Peyer's patch (tissue), 4 donors: Measurements from ENCODE around the gene SLC25A21. TPM values are rescaled to one million over a fixed set of nuclear protein-coding genes. Genes with fewer than 3 reads are reported as not detected.

ENCODE experiments used
- DNase-seq, 3 donors: peaks; one replicate each; pipeline ENCODE4 v3.0.0-alpha.2; 2017 to 2019
- H3K27ac ChIP-seq, 4 donors: fragments of 200-600 bp; sonication (generic); one replicate each; pipeline ENCODE4 v1.5.1; 2016 to 2019
- H3K27me3 ChIP-seq, 2 donors: fragments of 200-600 bp; sonication (generic); one replicate each; pipeline ENCODE4 v1.5.1; 2019
- H3K36me3 ChIP-seq, 3 donors: fragments of 200-600 bp; sonication (generic); one replicate each; pipeline ENCODE4 v1.5.1; 2016 to 2019
- H3K4me1 ChIP-seq, 4 donors: fragments of 200-600 bp; sonication (generic); one replicate each; pipeline ENCODE4 v1.5.1; 2016 to 2019
- H3K4me3 ChIP-seq, 4 donors: fragments of 200-600 bp; sonication (generic); 1 replicate in 3 of 4; 2 replicates in 1 of 4; pipeline ENCODE4 v1.5.1; 2016 to 2019; ENCODE audit warnings: mild to moderate bottlenecking in 1 of 4
- H3K9me3 ChIP-seq, 4 donors: fragments of 200-600 bp; sonication (generic); one replicate each; pipeline ENCODE4 v1.5.1; 2016 to 2019; ENCODE audit warnings: mild to moderate bottlenecking in 1 of 4
- CTCF ChIP-seq, 6 experiments: fragments of 450-650 bp in 4 of 6; fragments of 200-600 bp in 2 of 6; sonication (generic) in 1 of 6; IDR thresholded peaks; one replicate each; pipeline ENCODE4 v1.5.1; 2017 to 2019; ENCODE audit warnings: antibody characterized with exemption in 6 of 6, mild to moderate bottlenecking in 3 of 6, moderate library complexity in 1 of 6
- POLR2A ChIP-seq, 2 donors: fragments of 450-650 bp; IDR thresholded peaks; one replicate each; pipeline ENCODE4 v1.5.1; 2017; ENCODE audit warnings: antibody characterized with exemption in 2 of 2, mild to moderate bottlenecking in 2 of 2, moderate library complexity in 2 of 2
- total RNA-seq, 4 donors: library from RNA; depleted of rRNA; stranded (reverse); fragments of >200 nt; gene quantifications; one replicate each; pipeline ENCODE4 v1.1.0, GENCODE V29; 2016

The SLC25A21 gene
- total RNA-seq, 4 donors from 2014 or later: 0.70 to 1.6 TPM; not detected in 2

- H3K36me3 ChIP-seq: no peaks in the 10 kb centered on the region
- DNase-seq: no peak
- H3K4me1 ChIP-seq: no peaks in the 10 kb centered on the region
- no peak for TF ChIP-seq POLR2A (IDR thresholded peaks at IDR 0.05)
- no peak for TF ChIP-seq CTCF (IDR thresholded peaks at IDR 0.05)
- no peak overlapping the region for H3K4me3 ChIP-seq
- no peak overlapping the region for H3K27ac ChIP-seq
- H3K9me3 ChIP-seq: no peaks in the 10 kb centered on the region
- H3K27me3 ChIP-seq: no peaks in the 10 kb centered on the region
Observed at GRCh38 chr14:36947362-36947761, 225.0 kb downstream of the SLC25A21 start.

GRCh38 chr14:36946872-36947271, 225.5 kb downstream of the SLC25A21 start:
- Histone ChIP-seq H3K36me3 (no peaks in the 10 kb centered on the region), H3K27me3 (no peaks in the 10 kb centered on the region), H3K4me3 (no peak overlapping the region), H3K9me3 (no peaks in the 10 kb centered on the region), H3K27ac (no peak overlapping the region), H3K4me1 (no peaks in the 10 kb centered on the region)
- no peak for DNase-seq
- no peak for TF ChIP-seq CTCF (IDR thresholded peaks at IDR 0.05)
- no peak for TF ChIP-seq POLR2A (IDR thresholded peaks at IDR 0.05)

GRCh38 chr14:36944307-36945010, 227.9 kb downstream of the SLC25A21 start:
- H3K27ac ChIP-seq: no peak overlapping the region
- no peaks in the 10 kb centered on the region for H3K9me3 ChIP-seq
- no peak for DNase-seq
- TF ChIP-seq CTCF (IDR thresholded peaks at IDR 0.05) (no peak), POLR2A (IDR thresholded peaks at IDR 0.05) (no peak)
- H3K27me3 ChIP-seq: no peaks in the 10 kb centered on the region
- H3K4me1 ChIP-seq: no peaks in the 10 kb centered on the region
- no peak overlapping the region for H3K4me3 ChIP-seq
- no peaks in the 10 kb centered on the region for H3K36me3 ChIP-seq

DNA sequence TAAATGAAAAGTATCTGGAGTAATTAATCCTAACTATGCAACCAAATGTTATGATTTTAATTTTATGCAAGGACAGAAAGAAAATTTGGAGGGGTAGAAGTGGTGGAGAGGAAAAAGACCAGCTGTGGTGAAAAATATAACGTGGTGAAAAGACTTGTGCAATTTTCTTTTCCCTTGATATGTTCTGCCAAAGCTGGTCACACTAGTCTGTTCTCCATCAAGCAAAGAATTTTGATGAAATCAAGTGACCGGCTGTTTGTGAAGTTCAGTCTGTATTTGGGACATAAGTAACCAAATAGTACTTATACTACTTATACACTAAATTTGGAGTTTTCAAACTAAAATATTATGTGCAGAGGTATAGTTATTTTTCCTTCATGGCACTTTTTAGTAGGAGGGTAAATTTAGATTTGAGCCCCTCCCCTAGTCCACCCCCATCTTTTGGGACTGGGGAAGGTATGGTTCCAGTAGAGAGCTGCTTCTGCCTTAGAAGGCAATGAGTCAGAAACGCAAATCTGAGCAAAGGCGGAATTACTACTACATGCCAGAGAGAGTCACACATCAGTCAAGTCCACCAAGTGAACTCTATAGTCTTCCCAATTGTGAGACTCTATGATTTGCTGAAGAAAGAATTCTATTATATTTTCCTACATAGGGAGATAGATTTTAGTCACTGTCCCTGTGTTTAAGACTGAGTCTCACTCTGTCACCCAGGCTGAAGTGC, 229.7 kb downstream of the SLC25A21 start:
- H3K27ac ChIP-seq: no peak overlapping the region

More for the DNA sequence above, 229.7 kb downstream of the SLC25A21 start:
- Histone ChIP-seq H3K27me3 (no peaks in the 10 kb centered on the region), H3K4me3 (no peak overlapping the region), H3K36me3 (no peaks in the 10 kb centered on the region), H3K4me1 (no peaks in the 10 kb centered on the region), H3K9me3 (no peaks in the 10 kb centered on the region)
- DNase-seq: no peak
- TF ChIP-seq POLR2A (IDR thresholded peaks at IDR 0.05) (no peak), CTCF (IDR thresholded peaks at IDR 0.05) (no peak)
